LNCAP (cell line): Measurements from ENCODE around the gene PRKAB1.

Experiments
- CTCF ChIP-seq: fragments of 450-650 bp; IDR thresholded peaks from 2 replicates; pipeline ENCODE4 v1.5.1; 2017; ENCODE audit warnings: mild to moderate bottlenecking

The PRKAB1 gene

DNA sequence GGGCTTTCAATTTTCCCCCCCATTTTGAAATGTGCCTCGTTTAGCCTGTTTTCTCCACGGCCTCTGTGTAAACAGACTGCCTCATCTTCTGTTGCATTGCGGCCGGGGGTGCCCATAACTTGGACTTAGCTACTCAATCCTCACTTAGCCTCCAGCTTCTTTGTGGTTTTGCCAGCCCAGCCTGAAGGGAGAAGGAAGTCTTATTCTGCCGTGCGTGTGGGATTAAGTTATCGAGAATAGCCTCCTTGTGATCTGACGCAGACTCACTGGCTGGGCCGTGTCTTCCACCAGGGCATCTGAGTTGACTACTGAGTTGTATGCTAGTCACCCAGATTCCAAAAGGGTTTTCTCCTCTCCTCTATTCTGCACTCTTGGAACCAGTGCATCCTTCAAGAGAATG lies 8.1 kb downstream of the PRKAB1 start:
- no peak for TF ChIP-seq CTCF

DNA sequence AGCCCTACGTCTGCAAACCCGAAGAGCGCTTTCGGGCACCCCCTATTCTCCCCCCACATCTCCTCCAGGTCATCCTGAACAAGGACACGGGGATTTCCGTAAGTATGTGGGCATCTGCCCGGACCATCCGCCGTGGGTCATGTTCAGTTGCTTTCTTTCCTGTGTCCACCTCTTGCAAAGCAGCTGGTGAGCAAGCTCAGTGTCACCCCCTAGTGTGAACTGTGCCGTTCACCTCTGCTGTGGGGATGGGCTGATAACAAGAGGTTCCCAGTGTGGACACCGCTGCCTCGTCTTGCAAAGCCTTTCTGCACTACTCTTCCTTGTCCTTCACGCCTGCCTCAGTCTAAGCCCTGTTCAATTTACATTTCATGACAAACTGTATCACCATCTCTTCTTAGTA lies 8.6 kb downstream of the PRKAB1 start:
- TF ChIP-seq CTCF = no peak

DNA sequence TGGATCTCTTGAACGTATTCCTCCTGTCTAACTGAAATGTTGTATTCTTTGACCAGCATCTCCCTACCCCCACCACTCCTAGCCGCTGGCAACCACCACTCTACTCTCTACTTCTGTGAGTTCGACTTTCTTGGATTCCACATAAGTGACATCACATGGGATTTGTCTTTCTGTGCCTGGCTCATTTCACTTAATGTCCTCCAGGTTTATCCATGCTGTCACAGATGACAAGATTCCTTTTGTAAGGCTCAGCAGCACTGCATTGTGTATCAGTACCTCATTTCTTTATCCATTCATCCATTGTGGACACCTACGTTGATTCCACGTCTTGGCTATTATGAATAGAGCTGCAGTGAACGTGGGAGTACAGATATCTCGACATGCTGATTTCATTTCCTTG lies 10.5 kb downstream of the PRKAB1 start:
- no peak for TF ChIP-seq CTCF

GRCh38 chr12:119679081-119679480 lies 11.1 kb downstream of the PRKAB1 start:
- TF ChIP-seq CTCF = no peak

DNA sequence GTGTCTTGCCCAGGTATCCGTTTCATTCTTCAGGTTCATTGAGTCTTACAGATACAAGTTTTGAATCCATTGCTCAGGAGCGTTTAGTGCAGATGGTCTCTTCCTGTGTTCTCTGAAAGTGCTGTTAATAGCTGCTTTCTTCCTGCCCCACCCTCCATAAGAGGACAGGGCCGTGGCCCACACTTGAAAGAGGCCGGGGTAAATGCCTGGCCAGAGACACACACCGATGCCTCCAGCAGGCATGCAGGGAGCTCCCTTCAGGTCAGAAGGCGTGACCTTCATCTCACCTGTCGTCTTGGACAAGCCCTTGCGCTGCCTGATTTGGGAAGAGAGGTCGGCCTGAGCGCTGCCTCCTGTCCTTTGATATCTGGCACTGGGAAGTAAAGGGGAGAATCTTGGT lies 11.6 kb downstream of the PRKAB1 start:
- TF ChIP-seq CTCF = no peak

GRCh38 chr12:119681111-119681510 lies 13.2 kb downstream of the PRKAB1 start:
- no peak for TF ChIP-seq CTCF

GRCh38 chr12:119681728-119682638 lies 14.1 kb downstream of the PRKAB1 start:
- TF ChIP-seq CTCF = no peak
